Mesenchymal stem cell (in vitro differentiated cells and primary cell): Measurements from ENCODE around the gene DLX6.

ENCODE experiments used
- DNase-seq: peaks from one replicate; pipeline ENCODE4 v3.0.0-alpha.2; 2013
- H2AFZ ChIP-seq: one replicate; pipeline ENCODE4 v1.6.1; 2013; ENCODE audit warnings: low read depth, mild to moderate bottlenecking, control low read depth, inconsistent platforms, low read length, moderate library complexity
- H2AK5ac ChIP-seq: 2 replicates; pipeline ENCODE4 v1.6.1; 2013; ENCODE audit warnings: low read length, moderate library complexity, mild to moderate bottlenecking, inconsistent platforms; ENCODE audit not compliant: severe bottlenecking
- H2BK120ac ChIP-seq: one replicate; pipeline ENCODE4 v1.6.1; 2013; ENCODE audit warnings: low read depth, mild to moderate bottlenecking, inconsistent platforms, low read length, moderate library complexity
- H2BK12ac ChIP-seq, 2 experiments: one replicate each; pipeline ENCODE4 v1.6.1; 2013; ENCODE audit warnings: inconsistent platforms in 2 of 2, low read length in 2 of 2, mild to moderate bottlenecking in 2 of 2, moderate library complexity in 2 of 2, control low read depth in 1 of 2
- H2BK15ac ChIP-seq: one replicate; pipeline ENCODE4 v1.6.1; 2013; ENCODE audit warnings: mild to moderate bottlenecking, low read depth, inconsistent platforms; ENCODE audit not compliant: poor library complexity, severe bottlenecking
- H2BK5ac ChIP-seq: 2 replicates; pipeline ENCODE4 v1.6.1; 2013; ENCODE audit warnings: low read depth, mild to moderate bottlenecking, low read length, control low read depth, inconsistent platforms; ENCODE audit not compliant: poor library complexity, severe bottlenecking
- H3K14ac ChIP-seq, 2 experiments: one replicate each; pipeline ENCODE4 v1.6.1; 2013; ENCODE audit warnings: inconsistent platforms in 2 of 2, low read length in 2 of 2, control low read depth in 1 of 2, mild to moderate bottlenecking in 1 of 2, moderate library complexity in 1 of 2
- H3K18ac ChIP-seq, 2 experiments: one replicate each; pipeline ENCODE4 v1.6.1; 2013; ENCODE audit warnings: inconsistent platforms in 2 of 2, low read length in 2 of 2, control low read depth in 1 of 2, low read depth in 1 of 2, mild to moderate bottlenecking in 1 of 2
- H3K23ac ChIP-seq, 2 experiments: one replicate each; pipeline ENCODE4 v1.6.1; 2013; ENCODE audit warnings: inconsistent platforms in 2 of 2, low read length in 2 of 2, mild to moderate bottlenecking in 2 of 2, moderate library complexity in 2 of 2, control low read depth in 1 of 2
- H3K27ac ChIP-seq: 2 replicates; pipeline ENCODE4 v1.5.1; 2013; ENCODE audit warnings: mild to moderate bottlenecking, moderate library complexity, low read length, control low read depth, inconsistent platforms; ENCODE audit not compliant: poor library complexity, severe bottlenecking
- H3K27me3 ChIP-seq, 2 experiments: 2 replicates each; pipeline versions ENCODE4 v1.6.1 to v1.7.0; 2013; ENCODE audit warnings: low read length in 2 of 2, mild to moderate bottlenecking in 2 of 2, moderate library complexity in 2 of 2, control low read depth in 1 of 2, inconsistent platforms in 1 of 2; ENCODE audit not compliant: control insufficient read depth in 1 of 2, insufficient read depth in 1 of 2
- H3K36me3 ChIP-seq, 2 experiments: 2 replicates each; pipeline versions ENCODE4 v1.6.1 to v1.7.0; 2013; ENCODE audit warnings: low read length in 2 of 2, control low read depth in 1 of 2, inconsistent platforms in 1 of 2, low read depth in 1 of 2, mild to moderate bottlenecking in 1 of 2; ENCODE audit not compliant: insufficient read depth in 2 of 2, control insufficient read depth in 1 of 2
- H3K4ac ChIP-seq, 2 experiments: one replicate each; pipeline ENCODE4 v1.6.1; 2013; ENCODE audit warnings: inconsistent platforms in 2 of 2, low read length in 2 of 2, mild to moderate bottlenecking in 2 of 2, moderate library complexity in 2 of 2, control low read depth in 1 of 2, low read depth in 1 of 2
- H3K4me1 ChIP-seq: 2 replicates; pipeline ENCODE4 v1.6.1; 2013; ENCODE audit warnings: low read depth, low read length, control low read depth; ENCODE audit not compliant: control insufficient read depth, insufficient read depth
- H3K4me2 ChIP-seq: 2 replicates; pipeline ENCODE4 v1.6.1; 2013; ENCODE audit warnings: low read length, mild to moderate bottlenecking, inconsistent platforms; ENCODE audit not compliant: poor library complexity, severe bottlenecking
- H3K4me3 ChIP-seq, 2 experiments: 2 replicates each; pipeline versions ENCODE4 v1.5.1 to v1.7.0; 2013; ENCODE audit warnings: low read length in 2 of 2, mild to moderate bottlenecking in 2 of 2, control low read depth in 1 of 2, low read depth in 1 of 2; ENCODE audit not compliant: insufficient read depth in 1 of 2
- H3K79me1 ChIP-seq: replicated peaks from 2 replicates; pipeline ENCODE4 v1.6.1; 2013; ENCODE audit warnings: mild to moderate bottlenecking, control low read depth, low read length, inconsistent platforms; ENCODE audit not compliant: poor library complexity, severe bottlenecking
- H3K9ac ChIP-seq: 2 replicates; pipeline ENCODE4 v1.7.0; 2013; ENCODE audit warnings: mild to moderate bottlenecking, low read length, moderate library complexity
- H3K9me3 ChIP-seq: 2 replicates; pipeline ENCODE4 v1.7.0; 2013; ENCODE audit warnings: mild to moderate bottlenecking, low read length; ENCODE audit not compliant: control insufficient read depth
- H4K8ac ChIP-seq: one replicate; pipeline ENCODE4 v1.6.1; 2013; ENCODE audit warnings: inconsistent platforms, mild to moderate bottlenecking, low read length, moderate library complexity
- H4K91ac ChIP-seq: one replicate; pipeline ENCODE4 v1.6.1; 2013; ENCODE audit warnings: mild to moderate bottlenecking, low read length, inconsistent platforms
- WGBS: methylation state at CpG from one replicate; pipeline ENCODE4 v1.1.7; 2013; ENCODE audit warnings: mixed read lengths; 5-methylcytosine and 5-hydroxymethylcytosine counted together

Gene DLX6

GRCh38 chr7:97003262-97004246 lies 1.8 kb upstream of the DLX6 start:
- no peak for DNase-seq
- WGBS = 4% methylated on average over 45 of the region's 49 CpGs
- Histone ChIP-seq H3K36me3 (no peaks in the 10 kb centered on the region), H3K79me1 (no peaks in the 10 kb centered on the region), H2AK5ac (no peak overlapping the region), H3K4me2 (no peak overlapping the region), H2AFZ (no peak overlapping the region), H3K4me1 (peaks cover 23% of the 10 kb centered on the region), H4K91ac (no peak overlapping the region), H2BK120ac (no peak overlapping the region), H3K18ac (no peak overlapping the region), H2BK15ac (no peak overlapping the region), H4K8ac (no peak overlapping the region), H3K4me3 (no peak overlapping the region), H3K9ac (no peak overlapping the region), H3K4ac (no peak overlapping the region), H3K23ac (no peak overlapping the region), H3K27ac (no peak overlapping the region), H3K27me3 (peaks cover 91 to 92% of the 10 kb centered on the region in 2 experiments), H2BK12ac (no peak overlapping the region), H3K14ac (no peak overlapping the region), H2BK5ac (no peak overlapping the region), H3K9me3 (peaks cover 6% of the 10 kb centered on the region)

- 11% methylated on average over 9 of the region's 20 CpGs for WGBS
- no peak overlapping the region for H2AK5ac ChIP-seq
- peaks cover 6% of the 10 kb centered on the region for H3K9me3 ChIP-seq
Observed at GRCh38 chr7:97004247-97005182, 838 bp upstream of the DLX6 start.

GRCh38 chr7:97006055-97006815 lies 882 bp downstream of the DLX6 start:
- H3K9ac ChIP-seq = no peak overlapping the region
- H3K23ac ChIP-seq = no peak overlapping the region
- H3K4ac ChIP-seq = no peak overlapping the region
- no peaks in the 10 kb centered on the region for H3K79me1 ChIP-seq
- H3K27ac ChIP-seq = no peak overlapping the region
- peak; percentile 32 for DNase-seq
- no peak overlapping the region for H4K91ac ChIP-seq
- no peak overlapping the region for H3K14ac ChIP-seq
- peak overlapping the region; percentile 17 to 67 for H3K4me3 ChIP-seq
- peaks cover 22% of the 10 kb centered on the region for H3K4me1 ChIP-seq
- no peaks in the 10 kb centered on the region for H3K36me3 ChIP-seq
- peak overlapping the region; percentile 18 for H2AFZ ChIP-seq
- H3K4me2 ChIP-seq = peak overlapping the region; percentile 55
- H3K9me3 ChIP-seq = peaks cover 5% of the 10 kb centered on the region
- H4K8ac ChIP-seq = no peak overlapping the region
- no peak overlapping the region for H2BK15ac ChIP-seq
- H3K27me3 ChIP-seq = peaks cover 91 to 93% of the 10 kb centered on the region in 2 experiments
- no peak overlapping the region for H3K18ac ChIP-seq
- H2BK120ac ChIP-seq = no peak overlapping the region
- H2BK5ac ChIP-seq = no peak overlapping the region
- WGBS = under 1% methylated on average over 78 of the region's 83 CpGs
- no peak overlapping the region for H2AK5ac ChIP-seq
- H2BK12ac ChIP-seq = no peak overlapping the region

More at GRCh38 chr7:97004247-97005182, 838 bp upstream of the DLX6 start:
- H3K4ac ChIP-seq = no peak overlapping the region
- no peak overlapping the region for H2BK15ac ChIP-seq
- H3K27me3 ChIP-seq = peaks cover 91% of the 10 kb centered on the region in 2 experiments
- H2BK120ac ChIP-seq = no peak overlapping the region
- H4K8ac ChIP-seq = no peak overlapping the region
- no peak overlapping the region for H3K27ac ChIP-seq
- DNase-seq = no peak
- H2AFZ ChIP-seq = no peak overlapping the region
- H2BK12ac ChIP-seq = no peak overlapping the region
- no peak overlapping the region for H2BK5ac ChIP-seq
- H3K14ac ChIP-seq = no peak overlapping the region
- H3K4me2 ChIP-seq = no peak overlapping the region
- peak overlapping the region in 1 of 2 experiments; percentile 67 for H3K4me3 ChIP-seq
- no peaks in the 10 kb centered on the region for H3K36me3 ChIP-seq
- H3K79me1 ChIP-seq = no peaks in the 10 kb centered on the region
- no peak overlapping the region for H3K23ac ChIP-seq
- peaks cover 22% of the 10 kb centered on the region for H3K4me1 ChIP-seq
- no peak overlapping the region for H3K9ac ChIP-seq
- no peak overlapping the region for H4K91ac ChIP-seq
- no peak overlapping the region for H3K18ac ChIP-seq
